Mucosa of stomach (tissue), 1 donor: Measurements from ENCODE around the gene RHOG.

Experiments
- H3K27me3 ChIP-seq: one replicate; pipeline ENCODE4 v1.7.0; 2013; ENCODE audit warnings: mild to moderate bottlenecking, low read length; ENCODE audit not compliant: control insufficient read depth, insufficient read depth
- H3K36me3 ChIP-seq: one replicate; pipeline ENCODE4 v1.7.0; 2013; ENCODE audit warnings: low read length; ENCODE audit not compliant: control insufficient read depth, insufficient read depth
- H3K4me1 ChIP-seq: one replicate; pipeline ENCODE4 v1.7.0; 2013; ENCODE audit warnings: mild to moderate bottlenecking, low read length; ENCODE audit not compliant: control insufficient read depth, insufficient read depth
- H3K4me3 ChIP-seq: one replicate; pipeline ENCODE4 v1.7.0; 2013; ENCODE audit warnings: low read length
- H3K9ac ChIP-seq: one replicate; pipeline ENCODE4 v1.7.0; 2013; ENCODE audit warnings: mild to moderate bottlenecking, low read length, moderate library complexity
- H3K9me3 ChIP-seq: one replicate; pipeline ENCODE4 v1.7.0; 2013; ENCODE audit warnings: mild to moderate bottlenecking, low read length, moderate library complexity; ENCODE audit not compliant: control insufficient read depth
- donor health status: Pancreatic carcinoma.

RHOG gene

GRCh38 chr11:3827434-3828186, 13.1 kb downstream of the RHOG start:
- no peaks in the 10 kb centered on the region for H3K9me3 ChIP-seq
- H3K9ac ChIP-seq, result no peak overlapping the region
- H3K36me3 ChIP-seq, result peaks cover 16% of the 10 kb centered on the region
- no peak overlapping the region for H3K4me3 ChIP-seq
- no peaks in the 10 kb centered on the region for H3K27me3 ChIP-seq
- peaks cover 8% of the 10 kb centered on the region for H3K4me1 ChIP-seq

GRCh38 chr11:3826721-3827120, 14.0 kb downstream of the RHOG start:
- H3K27me3 ChIP-seq, result no peaks in the 10 kb centered on the region
- no peak overlapping the region for H3K4me3 ChIP-seq
- no peaks in the 10 kb centered on the region for H3K9me3 ChIP-seq
- no peak overlapping the region for H3K9ac ChIP-seq
- H3K4me1 ChIP-seq, result no peaks in the 10 kb centered on the region
- H3K36me3 ChIP-seq, result peaks cover 16% of the 10 kb centered on the region

- Histone ChIP-seq H3K36me3 (peaks cover 16% of the 10 kb centered on the region), H3K9ac (no peak overlapping the region), H3K27me3 (no peaks in the 10 kb centered on the region), H3K4me1 (no peaks in the 10 kb centered on the region), H3K4me3 (no peak overlapping the region), H3K9me3 (no peaks in the 10 kb centered on the region)
Measured at GRCh38 chr11:3825473-3826154, 15.1 kb downstream of the RHOG start.

- Histone ChIP-seq H3K9me3 (no peaks in the 10 kb centered on the region), H3K4me3 (no peak overlapping the region), H3K36me3 (peaks cover 16% of the 10 kb centered on the region), H3K27me3 (no peaks in the 10 kb centered on the region), H3K9ac (no peak overlapping the region), H3K4me1 (no peaks in the 10 kb centered on the region)
Measured at GRCh38 chr11:3824714-3825472, 15.9 kb downstream of the RHOG start.

- Histone ChIP-seq H3K4me1 (no peaks in the 10 kb centered on the region), H3K27me3 (no peaks in the 10 kb centered on the region), H3K9me3 (no peaks in the 10 kb centered on the region), H3K9ac (no peak overlapping the region), H3K36me3 (peaks cover 16% of the 10 kb centered on the region), H3K4me3 (no peak overlapping the region)
Measured at GRCh38 chr11:3823762-3824506, 16.8 kb downstream of the RHOG start.

GRCh38 chr11:3823303-3823702, 17.5 kb downstream of the RHOG start:
- H3K9ac ChIP-seq, result no peak overlapping the region
- H3K9me3 ChIP-seq, result no peaks in the 10 kb centered on the region
- H3K27me3 ChIP-seq, result no peaks in the 10 kb centered on the region
- H3K36me3 ChIP-seq, result peaks cover 16% of the 10 kb centered on the region
- H3K4me3 ChIP-seq, result no peak overlapping the region
- no peaks in the 10 kb centered on the region for H3K4me1 ChIP-seq

GRCh38 chr11:3822312-3822711, 18.4 kb downstream of the RHOG start:
- Histone ChIP-seq H3K4me1 (no peaks in the 10 kb centered on the region), H3K9me3 (no peaks in the 10 kb centered on the region), H3K9ac (no peak overlapping the region)

GRCh38 chr11:3820971-3821370, 19.8 kb downstream of the RHOG start:
- H3K9me3 ChIP-seq, result no peaks in the 10 kb centered on the region
- no peak overlapping the region for H3K4me3 ChIP-seq
- H3K27me3 ChIP-seq, result no peaks in the 10 kb centered on the region
- H3K4me1 ChIP-seq, result no peaks in the 10 kb centered on the region
- no peak overlapping the region for H3K9ac ChIP-seq
- peaks cover 2% of the 10 kb centered on the region for H3K36me3 ChIP-seq

More at GRCh38 chr11:3822312-3822711, 18.4 kb downstream of the RHOG start:
- Histone ChIP-seq H3K36me3 (peaks cover 16% of the 10 kb centered on the region), H3K27me3 (no peaks in the 10 kb centered on the region), H3K4me3 (no peak overlapping the region)

GRCh38 chr11:3817181-3817800, 23.5 kb downstream of the RHOG start:
- H3K9ac ChIP-seq, result no peak overlapping the region
- H3K4me1 ChIP-seq, result no peaks in the 10 kb centered on the region
- no peaks in the 10 kb centered on the region for H3K27me3 ChIP-seq
- no peak overlapping the region for H3K4me3 ChIP-seq
- no peaks in the 10 kb centered on the region for H3K36me3 ChIP-seq
- H3K9me3 ChIP-seq, result no peaks in the 10 kb centered on the region

GRCh38 chr11:3816673-3817072, 24.1 kb downstream of the RHOG start:
- no peaks in the 10 kb centered on the region for H3K27me3 ChIP-seq
- H3K9ac ChIP-seq, result no peak overlapping the region
- H3K9me3 ChIP-seq, result no peaks in the 10 kb centered on the region
- no peaks in the 10 kb centered on the region for H3K4me1 ChIP-seq
- no peaks in the 10 kb centered on the region for H3K36me3 ChIP-seq
- no peak overlapping the region for H3K4me3 ChIP-seq

- Histone ChIP-seq H3K9me3 (no peaks in the 10 kb centered on the region), H3K4me1 (no peaks in the 10 kb centered on the region), H3K27me3 (no peaks in the 10 kb centered on the region), H3K4me3 (no peak overlapping the region), H3K9ac (no peak overlapping the region), H3K36me3 (no peaks in the 10 kb centered on the region)
Measured at GRCh38 chr11:3815845-3816244, 24.9 kb downstream of the RHOG start.
